Fibroblast of skin of back (primary cell): ENCODE data around the gene PTTG1IP.

Experiments
- DNase-seq: peaks from one replicate; pipeline ENCODE4 v3.0.0-alpha.2; 2013

The PTTG1IP gene

DNA sequence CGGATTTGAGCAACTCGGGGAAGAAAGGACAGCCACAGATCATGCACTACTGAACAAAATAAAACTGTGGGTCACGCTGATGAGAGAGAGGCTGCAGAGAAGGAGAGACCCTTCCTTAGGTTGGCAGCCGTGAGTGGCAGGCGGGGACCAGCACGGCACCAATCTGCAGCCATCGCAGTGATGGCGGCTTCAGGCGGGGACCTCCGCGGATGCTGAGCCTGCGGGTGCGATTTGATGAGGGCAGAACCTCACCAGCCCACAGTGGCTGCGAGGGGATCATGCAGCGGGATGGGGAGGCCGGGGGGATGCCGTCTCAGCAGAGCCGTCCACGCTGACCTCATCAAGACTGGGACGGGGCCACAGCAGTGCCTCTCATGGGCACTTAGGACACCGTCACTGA, 35.4 kb upstream of the PTTG1IP start:
- DNase-seq: no peak

DNA sequence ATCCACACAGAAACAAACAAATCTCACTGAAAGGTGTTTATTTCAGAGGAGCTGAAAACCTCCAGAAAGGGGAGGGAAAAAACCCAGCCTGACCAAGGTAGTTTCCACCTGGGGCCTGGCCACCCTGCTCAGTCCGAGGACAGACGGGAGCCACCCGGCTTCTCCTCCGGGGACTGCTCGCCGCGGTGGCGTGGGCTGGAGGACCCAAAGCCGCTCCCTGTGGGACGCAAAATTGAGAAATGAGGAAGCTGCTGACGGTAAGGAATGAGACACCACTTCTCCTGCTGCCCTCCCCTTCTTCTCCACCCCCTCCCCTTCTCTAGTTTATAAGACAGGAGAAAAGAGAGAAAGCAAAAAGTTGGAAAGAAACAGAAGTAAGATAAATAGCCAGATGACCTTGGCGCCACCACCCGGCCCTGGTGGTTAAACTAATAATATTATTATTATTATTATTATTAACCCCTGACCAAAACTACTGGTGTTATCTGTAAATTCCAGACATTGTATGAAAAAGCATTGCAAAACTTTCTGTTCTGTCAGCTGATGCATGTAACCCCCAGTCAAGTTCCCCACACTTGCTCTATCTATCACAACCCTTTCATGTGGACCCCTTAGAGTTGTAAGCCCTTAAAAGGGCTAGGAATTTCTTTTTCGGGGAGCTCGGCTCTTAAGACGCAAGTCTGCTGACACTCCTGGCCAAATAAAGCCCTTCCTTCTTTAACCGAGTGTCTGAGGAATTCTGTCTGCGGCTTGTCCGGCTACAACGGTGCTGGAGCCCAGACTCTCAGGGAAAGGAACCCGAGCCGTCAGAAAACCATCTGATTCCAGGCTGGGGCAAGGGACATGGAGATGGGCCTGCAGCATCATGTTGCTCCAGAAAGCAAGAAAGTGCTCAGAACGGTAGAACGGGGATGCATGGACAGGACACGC, 34.7 kb upstream of the PTTG1IP start:
- no peak for DNase-seq

DNA sequence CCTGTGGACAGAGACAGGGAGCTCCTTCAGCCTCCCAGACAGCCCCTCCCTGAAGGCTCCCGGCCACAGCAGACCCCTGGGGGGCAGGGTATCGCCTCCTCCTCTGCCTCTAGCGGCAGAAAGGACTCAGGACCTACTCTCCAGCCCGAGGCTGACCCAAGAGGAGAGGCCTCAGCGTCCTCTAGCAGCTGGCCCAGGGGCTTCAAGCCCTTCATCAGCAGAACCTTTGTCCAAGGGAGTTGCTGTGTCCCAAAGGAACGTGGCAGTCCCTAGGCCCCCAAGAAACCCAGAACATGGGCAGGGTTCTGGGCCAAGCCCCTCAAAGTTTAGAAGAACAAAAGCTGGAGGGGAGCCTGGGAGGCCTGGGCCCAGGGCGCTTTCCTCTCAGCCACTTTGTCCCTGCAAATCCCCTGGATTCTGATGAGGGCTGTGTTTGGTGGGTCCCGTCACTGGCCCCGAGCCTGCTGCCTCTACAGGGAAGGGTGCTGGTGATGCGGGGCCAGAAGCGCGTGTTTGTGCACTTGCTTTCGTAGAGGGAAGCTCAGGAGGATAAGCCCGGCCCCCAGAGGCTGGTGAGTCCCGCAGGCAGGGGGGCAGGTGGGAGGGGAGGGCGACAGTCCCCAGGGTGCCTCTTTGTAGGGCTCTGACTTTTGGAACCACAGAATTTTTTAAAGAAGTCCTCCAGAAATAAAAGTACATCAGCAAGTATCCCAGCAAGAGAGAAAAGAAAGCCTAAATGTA, 33.9 kb upstream of the PTTG1IP start:
- no peak for DNase-seq

DNA sequence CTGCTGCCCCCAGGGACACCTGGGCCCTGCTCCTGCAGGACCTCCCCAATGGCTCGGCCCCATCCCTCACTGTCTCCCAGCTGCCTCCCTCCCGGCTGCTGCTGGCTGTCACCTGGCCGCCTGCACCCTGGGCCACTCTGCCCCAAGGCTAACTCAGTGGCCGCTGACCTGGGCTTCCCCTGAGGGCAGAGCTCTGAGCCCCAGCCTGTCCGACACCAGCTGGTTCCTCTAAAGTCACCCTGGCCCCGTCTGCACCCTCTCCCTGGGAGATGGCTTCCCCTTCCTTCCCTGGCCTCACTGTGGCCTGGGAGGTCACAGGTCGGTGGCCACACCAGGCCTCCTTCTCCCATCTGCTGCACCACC, 32.2 kb upstream of the PTTG1IP start:
- DNase-seq: no peak

DNA sequence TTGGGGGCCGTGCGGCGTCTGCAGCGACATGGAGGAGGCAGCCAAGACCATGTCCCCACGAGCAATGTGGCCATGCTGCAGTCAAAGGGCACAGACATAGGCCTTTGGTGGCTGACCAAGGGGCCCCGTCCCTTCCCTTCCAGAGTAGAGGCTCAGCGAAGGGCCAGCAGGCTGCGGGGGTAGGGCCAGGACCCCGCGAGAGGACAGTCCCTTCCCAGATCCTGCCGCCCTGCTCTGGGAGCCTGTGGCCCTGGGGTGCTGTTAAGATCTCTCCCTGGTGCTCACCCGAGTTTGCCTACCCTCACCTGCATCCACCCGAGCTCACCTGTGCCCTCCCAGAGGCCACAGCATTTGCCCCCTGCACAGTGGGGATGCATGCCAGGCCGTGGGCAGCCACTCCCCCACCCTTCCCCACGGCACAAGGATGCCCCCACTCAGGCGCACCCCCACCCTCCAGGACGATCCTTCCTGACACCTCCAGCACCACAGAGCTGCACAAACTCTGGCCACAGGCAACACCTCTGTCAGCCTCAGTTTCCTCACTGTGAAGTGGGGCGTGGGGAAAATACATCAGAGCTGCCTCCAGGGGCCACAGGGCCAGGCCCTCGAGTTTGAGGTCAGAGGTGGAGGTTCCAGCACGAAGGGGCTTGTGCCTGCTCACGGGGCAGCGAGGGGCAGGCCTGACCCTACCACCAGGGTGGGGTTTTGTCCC, 31.7 kb upstream of the PTTG1IP start:
- no peak for DNase-seq

DNA sequence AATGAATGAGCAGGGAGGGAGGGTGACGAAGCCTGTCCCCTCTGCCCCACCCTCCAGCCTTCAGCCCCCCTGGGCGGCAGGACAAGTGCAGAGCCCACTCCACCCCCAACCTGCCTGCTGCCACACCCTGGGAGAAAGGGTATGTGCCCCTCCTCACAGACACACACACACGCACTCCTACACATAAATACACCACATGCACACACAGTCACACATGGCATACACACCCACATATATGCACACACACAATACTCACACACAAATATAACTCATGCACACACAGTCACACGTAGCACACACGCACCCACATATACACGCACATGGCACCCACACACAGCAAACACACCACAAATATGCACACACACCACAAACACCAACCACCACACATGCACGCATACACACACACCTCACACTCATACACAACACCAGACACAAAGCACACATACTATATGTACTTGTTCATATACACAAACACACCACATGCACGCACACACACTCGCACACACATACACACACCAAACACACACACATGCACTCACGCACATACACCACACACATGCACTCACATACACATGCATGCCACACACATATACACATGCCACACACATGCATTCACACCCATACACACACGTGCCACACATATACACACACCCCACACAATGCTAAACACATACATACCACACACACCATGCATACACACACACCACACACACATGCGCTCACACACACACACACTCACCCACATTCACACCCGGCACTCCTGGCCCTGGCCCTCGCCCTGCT, 30.8 kb upstream of the PTTG1IP start:
- no peak for DNase-seq

DNA sequence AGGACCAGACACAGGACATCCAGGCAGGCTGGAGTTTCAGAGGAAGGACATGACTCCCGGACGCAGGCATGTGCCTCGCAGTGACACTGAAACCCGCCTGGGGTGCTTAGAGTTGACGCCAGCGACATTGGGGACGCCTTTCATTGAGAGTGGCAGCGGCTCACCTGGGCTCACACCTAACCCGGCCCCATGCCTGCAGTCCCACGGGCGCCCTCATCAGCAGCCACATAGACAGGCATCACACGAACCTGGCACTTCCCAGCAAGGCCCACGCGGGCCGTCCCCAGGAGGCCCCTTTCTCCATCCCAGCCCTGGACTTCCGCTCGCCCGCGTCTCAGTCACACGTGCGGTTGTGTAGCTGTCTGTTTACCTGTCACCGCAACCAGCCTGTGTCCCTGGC, 30.2 kb upstream of the PTTG1IP start:
- DNase-seq: no peak

DNA sequence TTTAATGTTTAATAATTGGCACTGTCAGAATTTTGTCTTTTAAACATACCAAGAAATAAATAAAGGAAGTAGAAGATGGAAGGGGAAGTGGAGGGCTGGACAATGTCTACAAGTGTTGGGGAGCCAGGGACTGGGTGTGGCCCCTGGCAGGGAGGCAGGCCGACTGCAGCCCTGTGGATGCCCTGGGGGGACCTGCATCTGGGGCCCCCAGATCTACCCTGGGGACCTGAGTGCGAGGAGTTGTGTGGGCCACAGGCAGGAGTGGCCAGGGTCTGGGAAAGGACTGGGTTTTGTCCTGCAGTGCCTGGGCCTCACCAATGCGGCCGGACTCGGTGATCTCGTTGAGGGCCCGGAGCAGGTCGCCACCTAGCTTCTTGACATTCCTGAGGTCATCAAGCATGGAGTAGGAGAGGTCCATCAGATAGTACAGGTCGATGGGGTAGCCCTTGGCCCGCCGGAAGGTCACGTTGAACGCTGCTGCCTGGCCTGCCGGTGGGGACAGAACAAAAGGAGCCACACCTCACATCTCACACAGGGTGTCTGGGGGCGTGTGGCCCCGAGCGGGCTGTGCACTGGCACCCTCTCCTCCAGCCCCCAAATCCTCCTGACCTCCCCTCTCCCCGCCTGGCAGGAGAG, 29.7 kb upstream of the PTTG1IP start:
- no peak for DNase-seq

DNA sequence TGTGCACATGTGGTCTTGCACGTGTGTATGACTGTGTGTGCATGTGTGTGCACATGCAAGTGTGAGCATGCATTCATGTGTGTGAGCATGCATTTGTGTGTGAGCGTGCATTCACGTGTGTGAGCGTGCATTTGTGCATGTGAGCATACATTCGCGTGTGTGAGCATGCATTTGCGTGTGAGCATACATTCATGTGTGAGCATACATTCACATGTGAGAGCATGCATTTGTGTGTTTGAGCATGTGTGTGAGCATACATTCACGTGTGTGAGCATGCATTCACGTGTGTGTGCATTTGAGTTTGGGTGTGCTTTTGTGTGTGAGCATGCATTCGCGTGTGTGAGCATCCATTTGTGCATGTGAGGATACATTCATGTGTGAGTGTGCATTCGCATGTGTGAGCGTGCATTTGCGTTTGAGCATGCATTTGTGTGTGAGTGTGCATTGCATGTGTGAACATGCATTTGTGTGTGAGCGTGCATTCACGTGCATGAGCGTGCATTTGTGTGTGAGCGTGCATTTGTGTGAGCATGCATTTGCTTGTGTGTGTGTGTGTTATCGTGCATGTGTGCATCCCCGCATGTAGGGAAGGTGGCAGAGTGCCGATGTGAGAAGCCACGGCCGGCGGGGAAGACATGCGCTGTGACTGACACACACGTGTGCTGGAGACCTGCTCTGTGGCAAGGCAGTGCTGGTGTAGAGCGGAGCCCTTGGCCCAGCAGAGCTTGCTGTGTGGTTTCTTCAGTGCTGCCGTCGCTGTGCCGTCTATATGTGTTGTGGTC, 29.0 kb upstream of the PTTG1IP start:
- no peak for DNase-seq

DNA sequence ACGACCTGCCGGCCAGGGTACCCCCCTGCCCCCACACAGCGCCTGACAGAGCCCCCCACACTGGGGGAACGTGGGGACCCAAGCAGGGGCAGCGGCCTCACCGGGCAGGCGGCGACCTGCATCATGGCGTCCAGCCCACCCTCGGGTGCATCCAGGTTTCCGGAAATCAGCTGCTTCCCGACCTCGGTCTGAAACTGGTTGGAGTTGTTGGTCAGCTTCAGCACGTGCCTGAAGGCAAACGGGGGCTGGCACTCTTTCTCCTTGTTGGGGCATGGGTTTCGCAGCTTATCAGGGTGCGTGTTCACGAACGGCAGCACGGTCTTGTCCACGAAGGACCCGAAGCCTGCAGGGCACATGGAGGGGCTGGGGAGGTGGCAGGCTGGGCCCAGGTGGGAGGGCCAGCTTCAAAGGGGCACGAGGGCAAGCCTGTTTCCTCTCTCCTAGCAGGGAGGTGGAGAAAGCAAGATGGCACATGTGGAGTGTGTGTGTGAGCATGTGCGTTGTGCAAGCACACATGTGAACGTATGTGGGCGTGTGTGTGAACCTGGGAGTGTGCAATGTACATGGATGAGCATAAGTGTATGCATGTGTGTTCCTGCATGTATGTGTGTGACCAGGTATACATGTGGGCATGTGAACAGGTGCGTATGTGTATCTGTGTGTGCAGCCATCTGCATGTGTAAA, 28.0 kb upstream of the PTTG1IP start:
- DNase-seq: no peak

DNA sequence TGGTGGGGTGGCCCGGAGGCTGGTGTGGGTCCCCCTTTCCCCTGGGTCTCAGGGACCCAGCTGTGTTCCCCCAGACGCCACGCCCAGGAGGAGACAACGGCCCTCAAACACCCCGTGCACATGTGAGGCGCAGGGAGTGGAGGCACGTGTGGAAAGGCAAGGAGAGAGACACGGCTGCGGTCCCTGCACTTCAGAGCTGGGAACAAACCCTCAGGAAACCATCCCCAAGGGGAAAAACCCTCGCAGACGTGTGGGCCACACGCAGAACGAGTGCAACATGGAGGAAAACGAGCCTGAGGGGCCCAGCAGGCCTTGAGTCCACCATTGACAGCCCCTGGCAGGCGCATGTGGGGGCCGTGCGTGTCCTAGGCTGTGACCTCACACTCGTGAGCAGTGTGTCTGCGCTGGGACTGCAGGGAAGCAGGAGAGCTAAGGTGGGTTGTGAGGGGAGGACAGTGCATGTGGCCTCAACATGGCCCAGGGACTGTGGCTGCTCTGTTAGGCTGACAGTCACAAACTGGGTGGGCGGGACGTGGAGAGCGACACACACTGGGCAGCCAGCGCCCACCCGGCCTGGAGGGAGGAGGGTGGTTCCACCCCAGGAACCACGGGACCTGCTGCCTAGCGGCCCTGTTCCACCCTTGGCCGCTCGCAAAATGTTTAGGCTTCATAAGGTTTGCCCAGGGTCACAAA, 27.2 kb upstream of the PTTG1IP start:
- DNase-seq: no peak

DNA sequence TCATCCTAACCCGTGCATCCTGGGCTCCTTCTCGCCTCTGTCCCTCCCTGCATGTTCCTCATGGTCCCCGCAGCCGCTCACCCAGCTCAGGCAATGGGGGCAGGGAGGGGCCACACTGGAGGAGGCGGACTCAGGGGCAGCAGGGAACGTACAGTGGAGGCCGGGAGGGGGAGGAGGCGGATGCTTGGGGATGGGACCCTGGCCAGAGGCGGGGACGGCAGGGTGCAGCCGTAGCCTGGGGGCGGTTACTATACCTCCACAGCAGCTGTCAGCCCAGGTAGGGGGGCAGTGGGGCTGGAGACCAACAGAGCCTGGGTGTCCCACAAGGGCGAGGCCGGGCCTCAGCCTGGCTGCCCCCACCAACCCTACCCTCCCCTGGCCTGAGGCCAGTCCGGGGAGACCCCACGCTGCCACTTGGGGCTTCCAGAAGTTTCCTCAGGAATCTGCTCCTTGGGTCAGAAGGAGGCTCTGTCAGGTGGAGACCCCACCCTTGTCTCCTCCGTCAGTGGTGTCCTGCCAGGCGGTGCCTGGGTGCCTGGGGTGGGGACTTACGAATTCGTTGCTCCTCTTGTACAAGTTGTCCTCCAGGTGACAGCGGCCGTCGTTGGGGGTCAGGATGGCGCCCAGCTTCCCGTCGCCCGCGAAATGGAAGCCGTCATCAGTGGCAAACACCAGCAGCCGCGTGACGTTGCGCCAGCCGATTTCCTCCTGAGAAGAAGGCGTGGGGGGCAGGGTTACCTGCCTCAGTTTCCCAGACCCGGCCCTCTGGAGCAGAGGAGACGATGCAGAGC, 26.5 kb upstream of the PTTG1IP start:
- DNase-seq: no peak

DNA sequence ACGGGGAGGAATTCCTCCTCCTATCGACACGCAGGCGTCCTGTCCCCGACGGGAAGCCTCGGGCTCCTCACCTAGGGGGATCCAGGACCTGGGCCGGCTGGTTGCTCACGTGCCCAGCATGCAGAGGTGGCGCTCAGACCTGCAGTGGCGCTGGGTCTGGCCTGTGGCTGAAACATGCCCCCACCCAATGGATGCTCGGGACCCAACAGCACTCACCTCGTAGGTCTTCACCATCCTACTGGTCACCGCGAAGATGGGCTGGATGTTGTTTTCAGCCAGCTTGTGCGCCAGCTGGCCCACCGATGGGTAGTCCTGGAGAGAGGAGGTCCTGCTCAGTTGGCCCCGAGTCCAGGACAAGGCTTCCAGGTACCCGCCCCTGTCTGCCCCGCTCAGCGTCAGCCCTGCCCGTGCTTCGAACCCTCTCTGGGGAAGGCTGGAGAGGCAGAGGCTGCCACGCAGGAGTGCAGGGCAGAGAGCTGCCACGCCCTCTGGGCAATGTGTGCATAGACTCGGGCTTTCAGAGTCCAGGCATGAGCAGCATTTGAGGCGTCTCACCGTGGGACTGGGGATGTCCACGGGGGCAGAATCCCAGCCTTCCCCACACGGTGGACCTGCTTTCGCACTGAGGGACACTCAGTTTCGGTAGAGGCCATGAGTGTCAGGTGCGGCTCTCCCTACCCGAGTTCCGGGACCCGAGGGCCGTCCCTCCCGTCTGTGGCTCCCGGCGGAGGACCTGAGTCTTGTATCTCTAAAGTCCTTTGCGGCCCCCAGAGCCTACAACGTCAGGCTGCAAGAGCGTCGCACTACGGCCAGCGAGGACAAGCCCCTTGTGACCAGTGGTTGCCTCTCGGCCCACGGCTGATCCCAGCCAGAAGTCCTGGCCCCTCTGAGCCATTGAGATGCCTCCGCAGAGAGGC, 25.6 kb upstream of the PTTG1IP start:
- DNase-seq: no peak

DNA sequence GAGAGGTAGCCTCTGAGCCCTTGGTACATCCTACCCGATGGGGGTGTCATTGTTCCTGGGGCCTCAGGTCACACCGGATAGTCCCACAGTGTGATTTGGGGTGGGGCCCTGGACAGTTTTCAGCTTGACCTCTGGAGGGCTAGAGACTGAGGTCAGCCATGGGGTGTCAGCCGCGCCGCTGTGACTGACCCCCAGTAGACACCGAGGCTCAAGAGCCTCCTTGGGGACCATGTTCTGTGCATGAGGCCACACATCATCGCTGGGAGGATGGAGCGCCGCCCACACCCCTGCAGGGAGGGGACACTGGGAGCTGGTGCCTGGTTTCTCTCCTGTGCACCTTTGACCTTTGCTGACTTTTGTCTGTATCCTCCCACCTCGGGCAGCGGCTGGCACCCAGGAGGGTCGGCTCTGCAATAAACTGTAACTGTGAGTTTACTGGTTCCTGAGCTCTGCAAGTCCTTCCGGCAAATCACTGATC, 24.6 kb upstream of the PTTG1IP start:
- no peak for DNase-seq

DNA sequence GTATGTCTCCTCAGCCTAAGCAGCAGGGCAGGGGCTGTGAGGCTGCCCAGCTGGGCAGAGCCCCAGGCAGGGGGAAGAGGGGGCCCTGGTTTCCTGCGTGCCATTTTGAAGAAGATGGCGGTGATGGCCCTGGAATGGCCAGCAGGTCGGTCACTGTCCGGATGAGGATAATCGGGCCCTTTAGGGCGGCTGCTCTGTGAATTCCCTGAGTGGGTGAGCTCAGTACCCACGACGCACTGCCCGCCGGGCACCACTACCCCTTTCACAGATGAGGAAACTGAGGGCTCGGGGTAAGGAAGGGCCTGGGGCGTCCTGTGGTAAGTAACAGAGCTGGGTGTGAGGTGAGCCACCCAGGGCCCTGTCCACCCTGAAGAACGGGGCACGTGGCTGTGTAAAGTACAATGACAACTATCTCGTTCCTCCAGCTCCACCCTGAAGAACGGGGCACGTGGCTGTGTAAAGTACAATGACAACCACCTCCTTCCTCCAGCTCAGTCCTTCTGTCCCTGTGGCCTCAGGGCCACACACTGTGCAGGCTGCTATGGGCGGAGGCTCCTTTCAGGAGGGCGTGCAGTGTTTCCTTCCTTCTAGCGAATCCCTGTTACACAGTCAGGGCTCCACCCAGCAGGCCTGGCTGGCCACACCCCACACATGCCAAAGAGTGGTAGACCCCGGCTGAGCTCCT, 24.0 kb upstream of the PTTG1IP start:
- DNase-seq: no peak

DNA sequence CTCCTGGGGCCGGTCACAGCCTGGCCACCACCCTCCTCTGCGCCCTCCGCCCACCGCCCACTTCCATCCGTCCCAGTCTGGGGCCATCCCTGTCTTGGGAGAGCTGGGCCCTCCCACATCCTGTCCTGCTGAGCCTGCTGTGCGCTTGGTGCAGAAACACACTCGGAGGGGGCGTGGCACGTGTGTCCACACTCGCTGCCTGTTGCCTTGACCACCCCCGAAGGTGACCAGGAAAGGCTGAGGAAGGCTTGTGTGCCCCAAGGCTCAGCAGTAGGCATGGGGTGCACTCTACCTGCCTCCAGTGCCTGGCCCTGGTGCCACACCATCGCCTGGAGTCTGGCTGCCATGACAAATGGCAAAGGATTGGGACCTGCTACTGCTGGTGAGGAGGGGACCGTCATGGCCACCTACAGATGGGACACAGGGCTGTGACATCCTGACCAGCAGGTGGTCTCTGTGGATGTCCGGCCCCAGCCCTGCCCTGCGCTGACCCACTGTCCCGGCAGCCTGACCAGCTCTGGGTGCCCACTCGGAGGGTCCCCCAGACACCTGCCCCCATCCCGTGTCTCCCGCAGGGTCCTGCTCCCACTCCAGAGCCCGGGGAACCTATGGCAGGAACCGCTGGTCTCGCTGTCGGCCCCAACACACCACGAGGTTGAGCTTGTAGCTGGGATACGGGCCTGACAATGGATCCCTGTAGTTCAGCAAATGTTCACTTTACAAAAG, 23.2 kb upstream of the PTTG1IP start:
- no peak for DNase-seq

DNA sequence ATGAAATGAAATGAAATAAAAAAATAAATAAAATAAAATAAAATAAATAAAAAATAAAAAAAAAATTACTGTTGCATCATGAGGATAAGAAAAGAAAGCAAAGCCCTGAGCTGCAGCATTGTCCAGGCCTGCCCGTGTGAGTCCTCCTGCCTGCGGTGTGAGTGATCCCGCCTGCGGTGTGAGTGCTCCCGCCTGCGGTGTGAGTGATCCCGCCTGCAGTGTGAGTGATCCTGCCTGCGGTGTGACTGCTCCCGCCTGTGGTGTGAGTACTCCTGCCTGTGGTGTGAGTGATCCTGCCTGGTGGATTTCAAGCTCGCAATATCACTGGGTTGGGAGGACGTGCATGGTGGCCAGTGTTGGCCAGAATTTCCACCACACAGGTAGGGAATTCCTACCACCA, 22.4 kb upstream of the PTTG1IP start:
- DNase-seq: no peak
